Endothelial cell of umbilical vein (primary cell): ENCODE measurements around the gene TRNP1. TPM values are rescaled to one million over a fixed set of nuclear protein-coding genes. Genes with fewer than 3 reads are reported as not detected.

Experiments used
- BruUV-seq: library from RNA; stranded (reverse); fragments of 400-500 nt; replicated peaks from 2 replicates; lab custom pipeline; 2021; lab: Mats Ljungman, UMichigan
- CTCF ChIA-PET: fragments of 300-600, 350-600 bp; sonication (Branson Sonifier 250); formaldehyde crosslinking; loops from one replicate; lab custom pipeline; 2021; ENCODE audit warnings: antibody characterized with exemption, inconsistent platforms; lab: Charles Lee
- POLR2A ChIA-PET: fragments of 300-600, 350-600 bp; sonication (Branson Sonifier 250); formaldehyde crosslinking; loops from one replicate; lab custom pipeline; 2021; ENCODE audit warnings: antibody characterized with exemption, inconsistent platforms; lab: Charles Lee
- DNase-seq: peaks from one replicate; pipeline ENCODE4 v3.0.0-alpha.2; 2011; ENCODE audit warnings: low read depth, low spot score
- FAIRE-seq: peaks from 2 replicates; lab custom pipeline; 2011; peaks lifted over from hg19 to GRCh38; lab: Jason Lieb, UNC
- H2AFZ ChIP-seq: 2 replicates; pipeline ENCODE4 v1.6.0; 2012; ENCODE audit warnings: low read depth, low read length, control low read depth, inconsistent platforms
- H3K27ac ChIP-seq: 2 replicates; pipeline ENCODE4 v1.5.1; 2011; ENCODE audit warnings: low read depth, mild to moderate bottlenecking, control low read depth, low read length, moderate library complexity; ENCODE audit not compliant: insufficient read depth
- H3K27me3 ChIP-seq, 2 experiments: 2 replicates each; pipeline versions ENCODE4 v1.6.0 to v1.6.1; 2011; ENCODE audit warnings: low read length in 2 of 2, mixed read lengths in 1 of 2; ENCODE audit not compliant: control insufficient read depth in 2 of 2, insufficient read depth in 2 of 2
- H3K36me3 ChIP-seq, 2 experiments: 2 replicates in 1 of 2; 3 replicates in 1 of 2; pipeline ENCODE4 v1.5.1; 2011; ENCODE audit warnings: low read length in 2 of 2, mild to moderate bottlenecking in 1 of 2, moderate library complexity in 1 of 2; ENCODE audit not compliant: control insufficient read depth in 2 of 2, insufficient read depth in 2 of 2; ENCODE audit errors: extremely low read depth in 1 of 2
- H3K4me1 ChIP-seq: 3 replicates; pipeline ENCODE4 v1.5.1; 2011; ENCODE audit warnings: mild to moderate bottlenecking, low read length; ENCODE audit not compliant: control insufficient read depth, insufficient read depth; ENCODE audit errors: extremely low read depth
- H3K4me2 ChIP-seq: 2 replicates; pipeline ENCODE4 v1.6.1; 2011; ENCODE audit warnings: low read length, control low read depth, mixed read lengths; ENCODE audit not compliant: insufficient read depth
- H3K4me3 ChIP-seq, 3 experiments: fragments of 200-600 bp in 1 of 3; sonication (generic), shearing (Covaris generic) in 1 of 3; replicated peaks in 1 of 3; 2 replicates each; pipeline ENCODE4 v1.5.1; 2011 to 2016; ENCODE audit warnings: control low read depth in 3 of 3, low read length in 3 of 3, mild to moderate bottlenecking in 2 of 3, inconsistent platforms in 1 of 3, low read depth in 1 of 3, moderate library complexity in 1 of 3; ENCODE audit not compliant: insufficient read depth in 1 of 3
- H3K79me2 ChIP-seq: 2 replicates; pipeline ENCODE4 v1.6.0; 2012; ENCODE audit warnings: low read length, inconsistent platforms; ENCODE audit not compliant: control insufficient read depth, insufficient read depth
- H3K9ac ChIP-seq: replicated peaks from 2 replicates; pipeline ENCODE3; 2011; ENCODE audit warnings: low read length, control low read depth; ENCODE audit not compliant: insufficient read depth; ENCODE audit errors: extremely low read depth
- H3K9me1 ChIP-seq: replicated peaks from 3 replicates; pipeline ENCODE4 v1.6.0; 2011; ENCODE audit warnings: mild to moderate bottlenecking, low read length; ENCODE audit not compliant: control insufficient read depth, insufficient read depth; ENCODE audit errors: extremely low read depth
- H3K9me3 ChIP-seq: replicated peaks from 2 replicates; pipeline ENCODE4 v1.5.1; 2012; ENCODE audit warnings: low read length, inconsistent platforms; ENCODE audit not compliant: control insufficient read depth, insufficient read depth
- H4K20me1 ChIP-seq: replicated peaks from 2 replicates; pipeline ENCODE3; 2011; ENCODE audit warnings: mild to moderate bottlenecking, low read length; ENCODE audit not compliant: control insufficient read depth, insufficient read depth; ENCODE audit errors: extremely low read depth
- CTCF ChIP-seq, 2 donors: IDR thresholded peaks; 1 replicate in 1 of 2; 2 replicates in 1 of 2; pipeline ENCODE4 v1.5.1; 2011; ENCODE audit warnings: low read length in 2 of 2, mild to moderate bottlenecking in 2 of 2, moderate library complexity in 2 of 2, control low read depth in 1 of 2, inconsistent platforms in 1 of 2, low read depth in 1 of 2; ENCODE audit not compliant: insufficient read depth in 1 of 2; ENCODE audit errors: extremely low read depth in 1 of 2
- EZH2 ChIP-seq: IDR thresholded peaks from 2 replicates; pipeline ENCODE4 v1.6.1; 2012; ENCODE audit warnings: borderline replicate concordance, low read depth, mild to moderate bottlenecking, moderate library complexity, low read length, inconsistent platforms; ENCODE audit not compliant: severe bottlenecking
- FOS ChIP-seq: IDR thresholded peaks from 2 replicates; pipeline ENCODE4 v1.6.1; 2011; ENCODE audit warnings: mild to moderate bottlenecking, low read length, moderate library complexity, borderline replicate concordance; ENCODE audit not compliant: insufficient read depth
- GATA2 ChIP-seq: IDR thresholded peaks from 2 replicates; pipeline ENCODE4 v1.7.0; 2011; ENCODE audit warnings: low read depth, mild to moderate bottlenecking, moderate library complexity, mixed read lengths, low read length; ENCODE audit not compliant: insufficient read length, insufficient read depth
- JUN ChIP-seq: IDR thresholded peaks from 2 replicates; pipeline ENCODE4 v1.6.1; 2011; ENCODE audit warnings: borderline replicate concordance, low read depth; ENCODE audit not compliant: insufficient read length, insufficient read depth
- MAX ChIP-seq: IDR thresholded peaks from 2 replicates; pipeline ENCODE4 v1.6.1; 2011; ENCODE audit not compliant: insufficient read depth, insufficient read length
- MYC ChIP-seq: IDR thresholded peaks from one replicate; pipeline ENCODE4 v1.6.1; 2011; ENCODE audit warnings: mild to moderate bottlenecking, low read depth, low read length
- POLR2A ChIP-seq: IDR thresholded peaks from 2 replicates; pipeline ENCODE4 v1.6.1; 2012; ENCODE audit warnings: low read depth, mild to moderate bottlenecking, control low read depth, low read length
- POLR2AphosphoS5 ChIP-seq: IDR thresholded peaks from 2 replicates; pipeline ENCODE4 v1.6.1; 2012; ENCODE audit warnings: low read depth, mild to moderate bottlenecking, control low read depth, low read length, moderate library complexity; ENCODE audit not compliant: insufficient read depth
- dilution Hi-C: fragments of 300-500 bp; cut with MboI; formaldehyde crosslinking; loops from one replicate; pipeline ENCODE4 v1.15.0; 2019; ENCODE audit warnings: low sequenced_read_pairs; ENCODE audit not compliant: extremely low pct_ligation_motif_present
- intact Hi-C: fragments of 100-400 bp; cut with micrococcal nuclease; formaldehyde crosslinking; loops from one replicate; pipeline ENCODE4 v1.10.0; 2022
- polyA plus RNA-seq, 4 experiments: library from polyadenylated mRNA; depleted of rRNA in 3 of 4; stranded (reverse) in 3 of 4; unstranded in 1 of 4; fragments of >200 nt; gene quantifications; 2 replicates each; pipeline versions ENCODE4 v1.2.1 to v1.2.3, GENCODE V29; 2011 to 2012; ENCODE audit warnings: missing spikeins in 1 of 4
- total RNA-seq: library from RNA; stranded (reverse); gene quantifications from 2 replicates; pipeline ENCODE4 v1.2.3, GENCODE V29; 2021

The TRNP1 gene
- total and polyA plus RNA-seq, 2 donors (not counting 3 experiments of a cell fraction or from before 2014, with no cell fraction given), result 5.9 to 20.5 TPM

- Histone ChIP-seq H3K36me3 (peaks cover 5 to 10% of the 10 kb centered on the region in 2 experiments), H3K4me1 (peaks cover 8% of the 10 kb centered on the region), H3K9me3 (no peaks in the 10 kb centered on the region), H3K9me1 (no peaks in the 10 kb centered on the region), H3K27me3 (no peaks in the 10 kb centered on the region), H3K4me3 (no peak overlapping the region), H3K9ac (no peak overlapping the region), H3K4me2 (no peak overlapping the region), H3K79me2 (no peaks in the 10 kb centered on the region), H3K27ac (no peak overlapping the region), H4K20me1 (no peaks in the 10 kb centered on the region), H2AFZ (no peak overlapping the region)
- intact Hi-C loops, result no loop called here
- DNase-seq, result no peak
- CTCF ChIA-PET, result interaction anchor here (1.1 to 1.5 kb wide), 3 partner anchors 10 to 13 kb away, joined by 3 to 4 read pairs (median 3); no protein-coding TSS in a partner anchor
- TF ChIP-seq POLR2AphosphoS5 (no peak), GATA2 (no peak), MAX (no peak), EZH2 (no peak), POLR2A (no peak), MYC (no peak), CTCF (IDR thresholded peaks at IDR 0.05; ENCODE audit: extremely low read depth in 1 of 2, insufficient read depth in 1 of 2, low read depth in 1 of 2, low read length in 2 of 2) (no peak), FOS (no peak), JUN (no peak)
- POLR2A ChIA-PET, result no interaction called here
- dilution Hi-C loops, result no loop called here
- BruUV-seq, result no TSS peak
- no peak for FAIRE-seq
Observed at GRCh38 chr1:26950602-26951001, 42.9 kb upstream of the TRNP1 start.
